Keratinocyte (primary cell): Measurements from ENCODE around the gene PAGR1.

Source experiments
- EZH2 ChIP-seq: IDR thresholded peaks from one replicate; pipeline ENCODE4 v1.6.1; 2012; ENCODE audit warnings: inconsistent platforms, mild to moderate bottlenecking, low read length, moderate library complexity
- TF ChIP-seq, protein P1 (sequence below), 3 experiments: IDR thresholded peaks in 1 of 3; conservative IDR thresholded peaks in 1 of 3; optimal IDR thresholded peaks in 1 of 3; 2 replicates in 2 of 3; 3 replicates in 1 of 3; pipeline versions ENCODE3 to v1.5.1; 2011; ENCODE audit warnings: low read length in 3 of 3, mild to moderate bottlenecking in 3 of 3, moderate library complexity in 2 of 3, control low read depth in 1 of 3, inconsistent platforms in 1 of 3; ENCODE audit not compliant: insufficient read depth in 2 of 3; ENCODE audit errors: extremely low read depth in 1 of 3

DNA sequence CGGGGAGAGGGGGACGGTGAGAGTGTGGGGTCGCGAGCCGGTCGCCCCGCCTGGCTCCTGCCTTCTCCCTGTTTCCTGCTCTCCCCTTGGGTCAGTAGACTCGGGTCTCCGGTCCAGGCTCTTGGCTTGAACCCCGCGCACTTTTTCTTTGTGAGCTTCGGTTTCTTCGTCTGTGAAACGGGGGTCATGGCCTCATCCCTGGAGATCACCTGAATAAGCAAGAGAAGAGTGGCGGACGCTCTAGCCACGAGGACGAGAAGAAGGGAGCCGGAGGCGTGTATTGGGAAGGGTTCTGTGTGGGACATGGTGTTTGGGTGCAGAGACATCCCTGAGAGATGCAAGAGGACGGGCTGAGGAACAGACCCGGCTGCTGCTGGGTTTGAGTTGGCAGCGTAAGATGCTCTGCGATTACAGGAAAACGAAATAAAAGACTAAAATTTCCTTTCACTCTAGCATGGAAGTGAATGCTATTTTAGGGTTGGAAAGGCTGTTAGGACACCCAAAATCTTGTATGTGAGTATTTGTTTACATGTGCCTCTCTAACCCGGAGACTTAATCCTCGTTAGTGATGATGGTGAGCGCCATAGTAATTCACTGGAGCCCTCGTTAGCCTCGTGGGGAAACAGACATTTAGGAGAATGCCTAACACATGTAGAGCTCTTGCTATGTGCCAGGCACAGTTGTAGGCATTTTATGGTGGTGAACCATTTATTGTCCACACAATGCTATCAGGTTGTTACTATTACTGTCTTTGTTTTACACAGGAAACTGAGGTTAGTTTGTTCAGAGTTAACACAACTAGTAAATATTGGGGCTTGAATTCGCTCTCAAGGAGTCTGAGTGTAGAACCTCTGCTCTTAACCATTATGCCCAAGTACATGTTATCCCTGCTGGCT, 24.8 kb upstream of the PAGR1 start:
- TF ChIP-seq, protein P1, sequence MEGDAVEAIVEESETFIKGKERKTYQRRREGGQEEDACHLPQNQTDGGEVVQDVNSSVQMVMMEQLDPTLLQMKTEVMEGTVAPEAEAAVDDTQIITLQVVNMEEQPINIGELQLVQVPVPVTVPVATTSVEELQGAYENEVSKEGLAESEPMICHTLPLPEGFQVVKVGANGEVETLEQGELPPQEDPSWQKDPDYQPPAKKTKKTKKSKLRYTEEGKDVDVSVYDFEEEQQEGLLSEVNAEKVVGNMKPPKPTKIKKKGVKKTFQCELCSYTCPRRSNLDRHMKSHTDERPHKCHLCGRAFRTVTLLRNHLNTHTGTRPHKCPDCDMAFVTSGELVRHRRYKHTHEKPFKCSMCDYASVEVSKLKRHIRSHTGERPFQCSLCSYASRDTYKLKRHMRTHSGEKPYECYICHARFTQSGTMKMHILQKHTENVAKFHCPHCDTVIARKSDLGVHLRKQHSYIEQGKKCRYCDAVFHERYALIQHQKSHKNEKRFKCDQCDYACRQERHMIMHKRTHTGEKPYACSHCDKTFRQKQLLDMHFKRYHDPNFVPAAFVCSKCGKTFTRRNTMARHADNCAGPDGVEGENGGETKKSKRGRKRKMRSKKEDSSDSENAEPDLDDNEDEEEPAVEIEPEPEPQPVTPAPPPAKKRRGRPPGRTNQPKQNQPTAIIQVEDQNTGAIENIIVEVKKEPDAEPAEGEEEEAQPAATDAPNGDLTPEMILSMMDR (optimal IDR thresholded peaks at IDR 0.05 in 1 of 3, IDR thresholded peaks at IDR 0.05 in 1 of 3, conservative IDR thresholded peaks at IDR 0.05 in 1 of 3; ENCODE audit: extremely low read depth in 1 of 3, insufficient read depth in 2 of 3, low read length in 3 of 3): no peak
- TF ChIP-seq EZH2: no peak
